DMS 273 treated with DMSO at 0.1 percent for 48 hours (cell line): Measurements from ENCODE around the gene LGALSL.

Source experiments
- DNase-seq: peaks from one replicate; lab custom pipeline; 2025; lab: John Stamatoyannopoulos, UW

The LGALSL gene

DNA sequence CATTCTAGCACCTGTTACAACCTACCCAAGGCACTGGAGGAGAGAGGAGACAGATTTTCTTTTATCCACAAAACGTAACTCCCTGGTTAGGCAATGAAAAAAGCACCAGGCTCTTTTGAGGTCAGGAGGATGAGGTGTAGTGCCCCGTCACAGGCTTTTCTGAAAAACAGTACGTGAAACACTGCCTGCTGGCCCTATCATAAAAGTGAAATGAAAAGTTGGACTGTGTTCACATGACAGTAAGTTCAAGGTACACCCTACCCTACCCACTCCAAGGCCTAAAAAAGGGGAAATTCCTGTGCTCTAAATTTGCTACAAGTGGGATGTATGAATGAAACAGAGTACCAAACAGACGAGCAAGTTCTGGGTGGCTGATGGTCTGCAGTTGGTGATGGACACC is 17.6 kb downstream of the LGALSL start:
- DNase-seq: no peak

- DNase-seq: no peak
Observed at GRCh38 chr2:64472881-64473280, 18.9 kb downstream of the LGALSL start.

DNA sequence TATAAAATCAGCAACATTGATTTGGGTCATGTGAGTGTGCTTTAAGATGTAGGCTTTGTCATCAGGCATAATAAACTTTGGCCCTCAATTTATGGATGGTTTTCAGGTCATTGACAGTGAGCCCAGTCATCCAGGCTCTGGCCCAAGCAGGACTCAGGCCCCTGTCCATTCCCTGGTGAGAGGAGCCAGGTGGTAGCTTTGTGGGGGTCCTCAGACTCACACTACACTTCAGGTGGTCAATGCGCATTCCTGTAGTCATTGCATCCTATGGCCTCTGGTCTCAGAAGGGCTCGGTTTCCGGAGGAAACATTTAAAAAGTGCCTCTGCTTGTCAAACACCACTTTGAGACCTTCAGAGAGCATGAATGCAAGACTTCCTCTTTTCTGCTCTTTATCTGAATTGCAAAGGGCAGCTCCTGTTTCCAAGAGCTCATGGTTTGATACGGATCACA is 20.2 kb downstream of the LGALSL start:
- no peak for DNase-seq

DNA sequence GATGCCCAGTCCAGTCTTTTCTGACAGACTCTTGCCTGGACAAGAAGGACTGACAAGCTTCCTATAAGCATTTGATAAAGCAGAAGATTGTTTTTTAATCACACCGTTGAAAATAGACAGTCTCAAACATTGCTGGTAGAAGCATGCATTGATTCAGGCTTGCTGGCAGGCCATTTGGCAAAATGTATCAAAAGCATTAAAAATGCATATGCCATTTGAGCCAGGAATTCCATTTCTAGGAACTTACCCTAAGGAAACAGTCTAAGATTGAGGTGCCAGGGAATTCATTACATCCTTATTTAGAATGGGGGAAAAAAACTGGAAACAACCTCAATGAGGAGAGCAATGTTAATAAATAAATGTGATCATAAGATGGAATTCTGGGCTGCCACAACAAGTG is 20.7 kb downstream of the LGALSL start:
- no peak for DNase-seq

DNA sequence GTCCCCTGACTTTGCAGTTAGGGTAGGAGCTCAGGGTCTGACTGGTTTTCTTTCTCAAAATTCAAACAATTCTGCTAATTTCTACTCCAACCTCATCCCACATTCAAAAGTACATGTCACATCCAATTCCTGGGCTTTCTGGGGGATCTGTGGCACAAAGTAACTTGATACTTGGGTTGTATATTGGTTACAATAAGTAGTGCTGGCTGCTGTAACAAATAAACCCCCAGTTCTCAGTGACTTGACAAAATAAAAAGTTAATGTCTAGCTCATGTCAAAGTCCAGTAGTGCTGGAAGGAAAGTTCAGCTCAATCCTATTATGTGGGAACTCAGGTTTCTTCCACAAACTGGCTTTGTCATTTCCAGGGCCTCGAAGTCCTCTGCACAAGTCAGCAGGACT is 23.1 kb downstream of the LGALSL start:
- no peak for DNase-seq

DNA sequence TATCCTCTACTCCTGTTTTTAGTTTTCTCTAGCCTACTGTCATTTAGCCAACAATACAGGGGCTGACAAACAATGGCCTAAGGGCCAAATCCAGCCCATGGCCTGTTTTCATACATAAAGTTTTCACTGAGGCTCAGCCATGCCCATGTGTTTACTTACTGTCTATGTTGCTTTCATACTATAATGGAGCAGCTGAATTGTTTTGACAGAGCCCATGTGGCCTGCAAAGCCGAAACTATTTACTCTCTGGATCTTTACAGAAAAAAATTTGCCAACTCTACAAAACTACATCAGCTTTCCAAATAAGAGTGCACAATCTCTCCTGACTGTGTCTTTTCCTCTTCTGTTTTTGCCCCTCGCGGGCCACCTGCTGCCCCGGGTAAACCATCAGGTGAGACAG is 24.0 kb downstream of the LGALSL start:
- no peak for DNase-seq

GRCh38 chr2:64478502-64479230 is 24.7 kb downstream of the LGALSL start:
- no peak for DNase-seq

GRCh38 chr2:64479259-64480117 is 25.5 kb downstream of the LGALSL start:
- no peak for DNase-seq

DNA sequence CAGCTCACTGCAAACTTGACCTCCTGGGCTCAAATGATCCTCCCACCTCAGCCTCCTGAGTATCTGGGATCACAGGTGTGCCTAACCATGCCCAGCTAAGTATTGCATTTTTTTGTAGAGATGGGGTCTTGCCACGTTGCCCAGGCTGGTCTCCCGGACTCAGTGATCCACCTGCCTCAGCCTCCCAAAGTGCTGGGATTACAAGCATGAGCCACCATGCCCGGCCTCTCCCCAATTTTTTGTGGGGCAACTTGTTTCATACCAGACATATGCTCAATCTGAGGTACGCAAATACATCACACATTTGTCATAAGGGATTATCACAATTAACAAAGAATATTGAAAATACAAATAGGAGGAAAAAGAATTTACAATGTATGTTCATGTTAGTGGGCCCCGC is 27.7 kb downstream of the LGALSL start:
- DNase-seq: no peak

DNA sequence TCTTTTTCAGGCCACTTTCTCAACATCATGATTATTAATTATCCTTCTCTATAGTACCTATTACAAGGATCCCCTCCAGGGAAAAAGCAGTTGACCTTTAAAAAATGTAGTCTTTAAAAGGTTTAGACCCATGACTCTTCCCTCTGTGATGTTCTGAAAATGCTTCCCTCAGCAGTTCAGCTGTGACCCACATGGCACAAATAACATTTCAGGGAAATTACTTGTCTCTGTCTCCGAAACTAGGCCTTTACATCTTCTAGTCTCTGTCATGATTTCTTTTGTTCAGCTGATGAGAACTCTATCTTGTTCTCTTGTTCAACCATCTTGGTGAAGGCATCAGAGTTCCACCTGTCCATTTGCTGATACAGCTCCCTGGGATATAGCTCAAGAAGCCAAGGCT is 28.3 kb downstream of the LGALSL start:
- DNase-seq: no peak

DNA sequence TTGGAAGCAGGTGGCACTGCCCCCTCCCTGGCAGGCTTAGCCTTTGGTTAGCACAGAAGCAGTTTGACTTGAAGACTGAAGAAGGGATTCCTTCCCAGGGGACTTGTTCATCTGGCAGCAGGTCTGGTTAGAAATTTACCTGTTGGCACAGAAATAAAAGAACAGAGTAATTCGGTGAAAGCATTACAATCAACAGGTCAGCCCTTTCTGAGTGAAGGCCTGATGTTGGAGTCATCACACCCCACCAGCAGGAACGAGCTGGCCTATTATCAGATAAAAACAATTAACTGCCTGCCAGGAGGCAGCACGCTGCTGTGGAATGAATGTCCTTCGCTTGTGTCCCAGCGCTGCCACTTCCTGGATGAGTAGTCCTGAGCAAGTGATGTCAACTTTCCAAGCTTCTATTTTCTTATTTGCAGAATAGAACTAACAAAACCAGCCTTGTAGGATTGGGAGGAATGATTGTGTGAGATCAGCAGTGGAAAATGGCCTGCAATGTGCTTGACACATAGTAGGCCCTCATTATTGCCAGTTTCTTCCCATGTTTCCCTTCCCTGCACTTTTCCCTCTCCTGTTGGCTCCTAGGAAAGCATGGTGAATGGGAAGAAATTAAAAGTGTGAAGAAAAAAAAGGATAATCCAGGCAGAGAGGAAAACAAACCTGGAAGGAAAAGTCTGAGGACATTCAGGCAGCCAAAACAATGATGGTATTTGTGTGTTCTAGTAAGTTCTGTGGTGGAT is 29.0 kb downstream of the LGALSL start:
- no peak for DNase-seq

GRCh38 chr2:64485331-64485730 is 31.4 kb downstream of the LGALSL start:
- no peak for DNase-seq

DNA sequence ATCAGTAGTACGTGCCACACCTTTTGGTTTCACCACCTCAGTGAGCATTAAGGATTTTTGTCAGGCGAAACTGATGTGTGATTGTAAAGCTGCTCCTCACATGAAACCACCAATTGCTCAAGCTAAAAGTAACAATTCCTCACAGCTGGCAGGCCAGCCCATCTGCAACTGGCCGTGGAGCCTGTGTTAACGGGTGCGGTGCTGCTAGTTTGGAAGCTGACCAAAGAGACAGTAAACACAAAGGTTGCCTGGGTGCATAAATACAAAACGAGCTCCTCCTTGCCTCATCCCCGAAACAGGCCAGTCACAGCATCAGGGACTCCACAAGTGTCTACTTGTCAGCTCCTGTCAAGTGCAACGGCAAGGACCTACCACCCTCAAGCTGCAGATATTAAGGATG is 32.0 kb downstream of the LGALSL start:
- DNase-seq: no peak

GRCh38 chr2:64487256-64488049 is 33.5 kb downstream of the LGALSL start:
- DNase-seq: no peak

GRCh38 chr2:64488050-64488974 is 34.4 kb downstream of the LGALSL start:
- no peak for DNase-seq

GRCh38 chr2:64489081-64489751 is 35.3 kb downstream of the LGALSL start:
- DNase-seq: no peak

- DNase-seq: no peak
Observed at GRCh38 chr2:64491426-64491825, 37.5 kb downstream of the LGALSL start.

DNA sequence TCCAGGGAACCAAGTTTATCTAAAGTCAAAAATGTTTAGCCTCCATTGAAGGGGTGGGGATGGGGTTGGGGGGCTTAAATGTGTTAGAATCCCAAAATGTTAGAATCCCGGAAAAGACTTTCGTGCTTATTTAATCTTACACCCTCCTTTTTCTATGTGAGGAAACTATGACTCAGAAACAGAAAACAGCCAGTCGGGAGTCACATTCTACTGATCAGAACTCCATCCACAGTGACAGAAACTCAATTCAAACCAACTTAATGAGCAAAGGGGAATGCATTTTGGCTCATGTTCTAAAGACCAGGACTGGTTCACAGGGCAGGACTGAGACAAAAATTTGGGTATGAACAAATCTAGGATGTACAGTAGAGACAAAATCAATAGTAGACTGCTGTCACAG is 38.3 kb downstream of the LGALSL start:
- no peak for DNase-seq

DNA sequence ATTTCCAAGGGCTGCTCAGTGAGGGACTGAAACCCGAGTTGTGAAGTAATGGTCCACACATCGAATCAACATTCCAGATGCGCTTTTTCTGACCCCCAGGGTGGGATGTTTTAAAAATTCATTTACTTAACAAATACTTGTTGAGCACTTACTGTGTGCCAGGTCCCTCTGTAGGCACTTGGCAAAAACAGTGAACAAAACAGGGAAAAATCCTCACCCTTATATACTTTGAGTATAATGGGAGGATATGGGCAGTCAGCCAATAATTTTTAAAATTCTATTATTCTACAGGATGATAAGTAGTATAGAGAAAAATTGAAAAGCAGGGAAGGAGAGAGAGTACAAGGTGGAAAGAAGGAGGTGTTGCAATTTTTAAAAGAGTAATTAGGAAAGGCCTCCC is 38.9 kb downstream of the LGALSL start:
- DNase-seq: no peak

DNA sequence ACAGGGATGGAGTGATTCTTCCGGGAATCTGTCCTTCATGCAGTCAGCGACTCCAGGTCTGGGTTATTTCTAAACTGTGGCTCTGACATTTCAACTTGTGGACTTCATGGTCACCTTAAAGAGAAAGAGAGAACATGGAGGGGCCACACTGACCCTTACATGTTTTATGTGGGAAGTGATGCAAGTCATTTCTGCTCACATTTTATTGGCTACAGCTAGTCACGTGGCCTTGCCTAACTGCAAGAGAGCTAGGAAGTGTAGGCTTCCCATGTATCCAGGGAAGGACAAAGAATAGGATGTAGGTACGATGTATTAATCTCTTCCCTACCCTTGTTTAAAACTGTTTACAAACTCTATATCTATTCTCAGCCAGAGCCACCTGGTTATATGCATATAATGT is 39.8 kb downstream of the LGALSL start:
- DNase-seq: no peak
